Measurements from ENCODE around the gene KRTAP12-1.

- no peak for TF ChIP-seq CTCF (IDR thresholded peaks at IDR 0.05)
- no peak for TF ChIP-seq POLR2A (IDR thresholded peaks at IDR 0.05)
- TF ChIP-seq POLR2AphosphoS5 (IDR thresholded peaks at IDR 0.05), result no peak
- no peak for TF ChIP-seq EP300 (IDR thresholded peaks at IDR 0.05)
Measured at GRCh38 chr21:44648557-44649311, 33.2 kb downstream of the KRTAP12-1 start.

All from suprapubic skin (tissue), 4 donors.